AG04449 (cell line): ENCODE measurements around the gene PLEKHA6.

Experiments
- CTCF ChIA-PET: fragments of 350-600 bp; formaldehyde crosslinking; extraction: SDS; loops from one replicate; lab custom pipeline; 2021; ENCODE audit warnings: antibody characterized with exemption; lab: Yijun Ruan, JAX
- POLR2A ChIA-PET: fragments of 400-600, 350-600 bp; formaldehyde crosslinking; extraction: SDS; loops from one replicate; lab custom pipeline; 2020; ENCODE audit warnings: antibody characterized with exemption, inconsistent platforms; lab: Yijun Ruan, JAX
- DNase-seq: peaks from one replicate; pipeline ENCODE4 v3.0.0-alpha.2; 2010; ENCODE audit warnings: low read depth, low spot score
- H3K4me3 ChIP-seq: 2 replicates; pipeline ENCODE4 v1.5.1; 2011; ENCODE audit warnings: low read depth, mild to moderate bottlenecking, control low read depth, low read length
- TF ChIP-seq, protein P1 (sequence below): IDR thresholded peaks from one replicate; pipeline ENCODE4 v1.5.1; 2011; ENCODE audit warnings: mild to moderate bottlenecking, moderate library complexity, low read length, control low read depth, inconsistent platforms; ENCODE audit not compliant: insufficient read depth; ENCODE audit errors: missing control alignments

The PLEKHA6 gene

GRCh38 chr1:204295671-204296070 lies 64.1 kb downstream of the PLEKHA6 start:
- POLR2A ChIA-PET: interaction anchor here (1.5 kb wide), 1 partner anchor 100 kb away, joined by 3 read pairs; no protein-coding TSS in a partner anchor
- TF ChIP-seq, protein P1, sequence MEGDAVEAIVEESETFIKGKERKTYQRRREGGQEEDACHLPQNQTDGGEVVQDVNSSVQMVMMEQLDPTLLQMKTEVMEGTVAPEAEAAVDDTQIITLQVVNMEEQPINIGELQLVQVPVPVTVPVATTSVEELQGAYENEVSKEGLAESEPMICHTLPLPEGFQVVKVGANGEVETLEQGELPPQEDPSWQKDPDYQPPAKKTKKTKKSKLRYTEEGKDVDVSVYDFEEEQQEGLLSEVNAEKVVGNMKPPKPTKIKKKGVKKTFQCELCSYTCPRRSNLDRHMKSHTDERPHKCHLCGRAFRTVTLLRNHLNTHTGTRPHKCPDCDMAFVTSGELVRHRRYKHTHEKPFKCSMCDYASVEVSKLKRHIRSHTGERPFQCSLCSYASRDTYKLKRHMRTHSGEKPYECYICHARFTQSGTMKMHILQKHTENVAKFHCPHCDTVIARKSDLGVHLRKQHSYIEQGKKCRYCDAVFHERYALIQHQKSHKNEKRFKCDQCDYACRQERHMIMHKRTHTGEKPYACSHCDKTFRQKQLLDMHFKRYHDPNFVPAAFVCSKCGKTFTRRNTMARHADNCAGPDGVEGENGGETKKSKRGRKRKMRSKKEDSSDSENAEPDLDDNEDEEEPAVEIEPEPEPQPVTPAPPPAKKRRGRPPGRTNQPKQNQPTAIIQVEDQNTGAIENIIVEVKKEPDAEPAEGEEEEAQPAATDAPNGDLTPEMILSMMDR: no peak

DNA sequence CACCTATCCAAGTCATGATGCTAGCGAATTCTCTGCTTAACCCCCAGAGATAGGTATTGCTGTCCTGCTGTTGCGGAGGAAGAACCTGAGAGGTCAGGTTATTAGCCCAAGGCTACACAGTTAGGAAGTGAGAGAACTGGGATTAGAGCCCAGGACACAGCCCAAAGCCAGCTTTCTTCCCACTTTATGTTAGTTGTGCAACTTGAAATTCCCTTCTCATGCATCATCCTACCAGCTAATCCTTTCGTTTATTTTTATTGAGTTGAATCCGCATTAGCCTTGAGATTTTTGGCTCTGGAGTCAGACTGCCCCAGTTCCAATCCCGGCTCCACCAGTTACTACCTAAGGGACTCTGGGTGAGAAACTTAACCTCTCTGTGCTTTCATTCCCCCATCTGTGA lies 65.4 kb downstream of the PLEKHA6 start:
- peak; percentile 75 for DNase-seq
- no peak overlapping the region for H3K4me3 ChIP-seq
- CTCF ChIA-PET: interaction anchor here (2.7 kb wide), 1 partner anchor 35 kb away, joined by 8 read pairs; no protein-coding TSS in a partner anchor
- POLR2A ChIA-PET: no interaction called here
- TF ChIP-seq, protein P1: no peak

More at GRCh38 chr1:204295671-204296070, 64.1 kb downstream of the PLEKHA6 start:
- CTCF ChIA-PET: interaction anchor here (1.0 to 2.7 kb wide), 5 partner anchors 12 to 103 kb away, joined by 3 to 8 read pairs (median 5); no protein-coding TSS in a partner anchor
- no peak for DNase-seq
- no peak overlapping the region for H3K4me3 ChIP-seq

GRCh38 chr1:204293605-204294337 lies 66.0 kb downstream of the PLEKHA6 start:
- H3K4me3 ChIP-seq: no peak overlapping the region
- POLR2A ChIA-PET: no interaction called here
- CTCF ChIA-PET: no interaction called here
- TF ChIP-seq, protein P1: no peak
- no peak for DNase-seq

- POLR2A ChIA-PET: no interaction called here
These were observed 67.0 kb downstream of the PLEKHA6 start for GRCh38 chr1:204292740-204293139.

GRCh38 chr1:204289280-204289679 lies 70.4 kb downstream of the PLEKHA6 start:
- CTCF ChIA-PET: interaction anchor here (1.9 to 2.5 kb wide), 2 partner anchors 19 to 53 kb away, joined by 4 to 5 read pairs; no protein-coding TSS in a partner anchor
- DNase-seq: no peak
- TF ChIP-seq, protein P1: no peak
- no peak overlapping the region for H3K4me3 ChIP-seq
- POLR2A ChIA-PET: no interaction called here

More at GRCh38 chr1:204292740-204293139, 67.0 kb downstream of the PLEKHA6 start:
- DNase-seq: no peak
- TF ChIP-seq, protein P1: no peak
- CTCF ChIA-PET: interaction anchor here (0.9 kb wide), 1 partner anchor 67 kb away, joined by 3 read pairs; the partner anchor contains the start of gene PLEKHA6
- H3K4me3 ChIP-seq: no peak overlapping the region

GRCh38 chr1:204288021-204288588 lies 71.6 kb downstream of the PLEKHA6 start:
- DNase-seq: no peak
- TF ChIP-seq, protein P1: no peak
- POLR2A ChIA-PET: no interaction called here
- H3K4me3 ChIP-seq: no peak overlapping the region
- CTCF ChIA-PET: interaction anchor here (0.9 to 1.7 kb wide), 2 partner anchors 8 to 30 kb away, joined by 4 to 6 read pairs; no protein-coding TSS in a partner anchor
